Central memory CD8-positive, alpha-beta T cell (primary cell): ENCODE results near the gene NALCN.

Source experiments
- ATAC-seq: fragments of 150-1000 bp; cut with Tn5 transposase; replicated peaks from 2 replicates; pipeline ENCODE4 v1.10.0; 2022; ENCODE audit warnings: mild to moderate bottlenecking, moderate FRiP score, moderate number of reproducible peaks; ENCODE audit not compliant: poor library complexity, severe bottlenecking; ENCODE audit errors: extremely low read depth
- DNase-seq, 2 donors: peaks; one replicate each; pipeline ENCODE4 v3.0.0; 2021; ENCODE audit warnings: low spot score in 2 of 2
- H3K27ac Mint-ChIP-seq: one replicate; pipeline ENCODE4 v1.8.0; 2022; ENCODE audit warnings: low read depth, mild to moderate bottlenecking, moderate library complexity, mixed read lengths
- H3K27me3 Mint-ChIP-seq: one replicate; pipeline ENCODE4 v1.8.0; 2022; ENCODE audit warnings: mixed read lengths
- H3K36me3 Mint-ChIP-seq: one replicate; pipeline ENCODE4 v1.8.0; 2022; ENCODE audit warnings: mild to moderate bottlenecking, moderate library complexity, mixed read lengths; ENCODE audit not compliant: insufficient read depth
- H3K4me1 Mint-ChIP-seq: one replicate; pipeline ENCODE4 v1.8.0; 2022; ENCODE audit warnings: mixed read lengths
- H3K4me3 Mint-ChIP-seq: one replicate; pipeline ENCODE4 v1.8.0; 2022; ENCODE audit warnings: mild to moderate bottlenecking, moderate library complexity, mixed read lengths
- H3K9me3 Mint-ChIP-seq: one replicate; pipeline ENCODE4 v1.8.0; 2022; ENCODE audit warnings: mixed read lengths

Gene NALCN

GRCh38 chr13:101354895-101355294 lies 61.4 kb downstream of the NALCN start:
- Mint-ChIP-seq H3K4me1 (no peaks in the 10 kb centered on the region), H3K4me3 (no peak overlapping the region), H3K9me3 (peaks cover 13% of the 10 kb centered on the region), H3K36me3 (no peaks in the 10 kb centered on the region), H3K27ac (no peak overlapping the region), H3K27me3 (no peaks in the 10 kb centered on the region)
- DNase-seq (no peak), ATAC-seq (no peak)

- no peaks in the 10 kb centered on the region for H3K36me3 Mint-ChIP-seq
- no peaks in the 10 kb centered on the region for H3K4me1 Mint-ChIP-seq
- no peak overlapping the region for H3K4me3 Mint-ChIP-seq
- no peaks in the 10 kb centered on the region for H3K9me3 Mint-ChIP-seq
- no peak for DNase-seq
- H3K27me3 Mint-ChIP-seq: no peaks in the 10 kb centered on the region
- no peak for ATAC-seq
- H3K27ac Mint-ChIP-seq: no peak overlapping the region
These were observed 69.2 kb downstream of the NALCN start for GRCh38 chr13:101346942-101347728.

GRCh38 chr13:101346161-101346560 lies 70.1 kb downstream of the NALCN start:
- Mint-ChIP-seq H3K36me3 (no peaks in the 10 kb centered on the region), H3K4me3 (no peak overlapping the region), H3K27ac (no peak overlapping the region), H3K9me3 (no peaks in the 10 kb centered on the region), H3K4me1 (no peaks in the 10 kb centered on the region), H3K27me3 (no peaks in the 10 kb centered on the region)
- DNase-seq: no peak
- no peak for ATAC-seq

- H3K27me3 Mint-ChIP-seq: no peaks in the 10 kb centered on the region
- no peak for DNase-seq
- H3K4me1 Mint-ChIP-seq: no peaks in the 10 kb centered on the region
- no peak overlapping the region for H3K27ac Mint-ChIP-seq
- H3K9me3 Mint-ChIP-seq: peaks cover 12% of the 10 kb centered on the region
- no peak overlapping the region for H3K4me3 Mint-ChIP-seq
- no peak for ATAC-seq
- H3K36me3 Mint-ChIP-seq: no peaks in the 10 kb centered on the region
These were observed 73.0 kb downstream of the NALCN start for GRCh38 chr13:101343128-101343787.

GRCh38 chr13:101341464-101341863 lies 74.8 kb downstream of the NALCN start:
- H3K4me1 Mint-ChIP-seq: no peaks in the 10 kb centered on the region

GRCh38 chr13:101339202-101339601 lies 77.1 kb downstream of the NALCN start:
- ATAC-seq (no peak), DNase-seq (no peak)
- H3K27ac Mint-ChIP-seq: no peak overlapping the region
- no peaks in the 10 kb centered on the region for H3K27me3 Mint-ChIP-seq
- no peaks in the 10 kb centered on the region for H3K4me1 Mint-ChIP-seq
- H3K36me3 Mint-ChIP-seq: no peaks in the 10 kb centered on the region
- H3K9me3 Mint-ChIP-seq: peaks cover 12% of the 10 kb centered on the region
- no peak overlapping the region for H3K4me3 Mint-ChIP-seq

More at GRCh38 chr13:101341464-101341863, 74.8 kb downstream of the NALCN start:
- DNase-seq: no peak
- H3K4me3 Mint-ChIP-seq: no peak overlapping the region
- H3K27ac Mint-ChIP-seq: no peak overlapping the region
- no peaks in the 10 kb centered on the region for H3K27me3 Mint-ChIP-seq
- H3K9me3 Mint-ChIP-seq: peaks cover 12% of the 10 kb centered on the region
- ATAC-seq: no peak
- H3K36me3 Mint-ChIP-seq: no peaks in the 10 kb centered on the region

GRCh38 chr13:101332583-101332982 lies 83.7 kb downstream of the NALCN start:
- Mint-ChIP-seq H3K4me1 (no peaks in the 10 kb centered on the region), H3K36me3 (no peaks in the 10 kb centered on the region), H3K27ac (no peak overlapping the region), H3K9me3 (peaks cover 6% of the 10 kb centered on the region), H3K4me3 (no peak overlapping the region), H3K27me3 (no peaks in the 10 kb centered on the region)
- DNase-seq: no peak
- no peak for ATAC-seq

GRCh38 chr13:101331731-101332130 lies 84.6 kb downstream of the NALCN start:
- no peak for ATAC-seq
- Mint-ChIP-seq H3K4me3 (no peak overlapping the region), H3K27ac (no peak overlapping the region), H3K36me3 (no peaks in the 10 kb centered on the region), H3K9me3 (peaks cover 6% of the 10 kb centered on the region), H3K4me1 (no peaks in the 10 kb centered on the region), H3K27me3 (no peaks in the 10 kb centered on the region)
- DNase-seq: no peak

- H3K4me1 Mint-ChIP-seq: no peaks in the 10 kb centered on the region
- H3K9me3 Mint-ChIP-seq: peaks cover 6% of the 10 kb centered on the region
- H3K27ac Mint-ChIP-seq: no peak overlapping the region
- ATAC-seq (no peak), DNase-seq (no peak)
- H3K27me3 Mint-ChIP-seq: no peaks in the 10 kb centered on the region
- no peaks in the 10 kb centered on the region for H3K36me3 Mint-ChIP-seq
- H3K4me3 Mint-ChIP-seq: no peak overlapping the region
These were observed 88.4 kb downstream of the NALCN start for GRCh38 chr13:101327871-101328270.

GRCh38 chr13:101326710-101327109 lies 89.6 kb downstream of the NALCN start:
- Mint-ChIP-seq H3K27me3 (no peaks in the 10 kb centered on the region), H3K36me3 (no peaks in the 10 kb centered on the region), H3K4me3 (no peak overlapping the region), H3K4me1 (no peaks in the 10 kb centered on the region), H3K27ac (no peak overlapping the region), H3K9me3 (peaks cover 6% of the 10 kb centered on the region)
- no peak for DNase-seq
- no peak for ATAC-seq

- no peak for ATAC-seq
- Mint-ChIP-seq H3K9me3 (no peaks in the 10 kb centered on the region), H3K4me3 (no peak overlapping the region), H3K36me3 (no peaks in the 10 kb centered on the region), H3K27me3 (no peaks in the 10 kb centered on the region), H3K27ac (no peak overlapping the region), H3K4me1 (no peaks in the 10 kb centered on the region)
- no peak for DNase-seq
These were observed 90.9 kb downstream of the NALCN start for GRCh38 chr13:101325423-101325822.

- Mint-ChIP-seq H3K4me3 (no peak overlapping the region), H3K36me3 (no peaks in the 10 kb centered on the region), H3K9me3 (no peaks in the 10 kb centered on the region)
These were observed 92.7 kb downstream of the NALCN start for GRCh38 chr13:101323601-101324000.

GRCh38 chr13:101317986-101318523 lies 98.3 kb downstream of the NALCN start:
- H3K4me3 Mint-ChIP-seq: no peak overlapping the region
- H3K4me1 Mint-ChIP-seq: no peaks in the 10 kb centered on the region
- no peak for DNase-seq
- no peak overlapping the region for H3K27ac Mint-ChIP-seq
- H3K27me3 Mint-ChIP-seq: no peaks in the 10 kb centered on the region
- no peak for ATAC-seq
- no peaks in the 10 kb centered on the region for H3K36me3 Mint-ChIP-seq
- H3K9me3 Mint-ChIP-seq: no peaks in the 10 kb centered on the region

More at GRCh38 chr13:101323601-101324000, 92.7 kb downstream of the NALCN start:
- DNase-seq: no peak
- Mint-ChIP-seq H3K27me3 (no peaks in the 10 kb centered on the region), H3K27ac (no peak overlapping the region), H3K4me1 (no peaks in the 10 kb centered on the region)
- ATAC-seq: no peak
